HG03575 (cell line): ENCODE data around the gene TBC1D3I.
A peak's percentile ranks its signal among the peaks of the same experiment; 100 is the strongest.
"Not testable (repeated sequence)": the region's sequence is repeated elsewhere in the genome, so short reads cannot be mapped to it uniquely, and the experiment has no call there.

ENCODE experiments used
- ATAC-seq: cut with Tn5 transposase; IDR thresholded peaks from one replicate; pipeline ENCODE4 v1.9.1; 2021; ENCODE audit not compliant: unreplicated experiment, insufficient number of reproducible peaks, low FRiP score; ENCODE audit errors: extremely low read depth

TBC1D3I gene

GRCh38 chr17:36210439-36211211, 53.7 kb downstream of the TBC1D3I start, which contains the start of gene CCL4L2:
TSS of gene CCL4L2 (plus strand) at chr17:36211063.
- ATAC-seq, result peak; percentile 35

- no peak for ATAC-seq
Measured at GRCh38 chr17:36209575-36209974, 54.8 kb downstream of the TBC1D3I start.

GRCh38 chr17:36207383-36207782, 57.0 kb downstream of the TBC1D3I start:
- not testable (repeated sequence) for ATAC-seq

GRCh38 chr17:36206486-36206821, 57.9 kb downstream of the TBC1D3I start:
- not testable (repeated sequence) for ATAC-seq

GRCh38 chr17:36205637-36206485, 58.5 kb downstream of the TBC1D3I start:
- ATAC-seq, result no peak

GRCh38 chr17:36204724-36205500, 59.5 kb downstream of the TBC1D3I start:
- no peak for ATAC-seq
